Measurements from ENCODE around the gene CSF2RB.

Gene CSF2RB

GRCh38 chr22:36948273-36949225 is 35.1 kb downstream of the CSF2RB start:
- peaks cover 0 to under 1% of the 10 kb centered on the region in 2 donors for H3K27me3 ChIP-seq (ENCODE audit: control insufficient read depth in 1 of 2, insufficient read depth in 2 of 2, low read length in 2 of 2)
- no peak overlapping the region for H3K27ac ChIP-seq (ENCODE audit: low read depth, low read length)

GRCh38 chr22:36950797-36951590 is 37.6 kb downstream of the CSF2RB start:
- H3K4me1 ChIP-seq (ENCODE audit: control insufficient read depth in 1 of 2, insufficient read depth in 2 of 2, low read length in 2 of 2) = no peaks in the 10 kb centered on the region
- H3K27me3 ChIP-seq (ENCODE audit: control insufficient read depth in 1 of 2, insufficient read depth in 2 of 2, low read length in 2 of 2) = no peaks in the 10 kb centered on the region
- no peak overlapping the region for H3K9ac ChIP-seq (ENCODE audit: low read depth in 1 of 2, low read length in 2 of 2)

More at GRCh38 chr22:36948273-36949225, 35.1 kb downstream of the CSF2RB start:
- Histone ChIP-seq H3K9ac (ENCODE audit: low read depth in 1 of 2, low read length in 2 of 2) (no peak overlapping the region), H3K36me3 (ENCODE audit: control insufficient read depth in 1 of 2, insufficient read depth in 2 of 2, low read length in 2 of 2) (no peaks in the 10 kb centered on the region), H3K4me1 (ENCODE audit: control insufficient read depth in 1 of 2, insufficient read depth in 2 of 2, low read length in 2 of 2) (no peaks in the 10 kb centered on the region), H3K4me3 (ENCODE audit: low read depth in 1 of 2, low read length in 2 of 2) (no peak overlapping the region), H3K9me3 (ENCODE audit: control insufficient read depth in 1 of 2, low read length in 2 of 2) (no peaks in the 10 kb centered on the region)

GRCh38 chr22:36951746-36952145 is 38.3 kb downstream of the CSF2RB start:
- H3K36me3 ChIP-seq (ENCODE audit: control insufficient read depth in 1 of 2, insufficient read depth in 2 of 2, low read length in 2 of 2) = no peaks in the 10 kb centered on the region
- H3K27ac ChIP-seq (ENCODE audit: low read depth, low read length) = no peak overlapping the region
- H3K27me3 ChIP-seq (ENCODE audit: control insufficient read depth in 1 of 2, insufficient read depth in 2 of 2, low read length in 2 of 2) = no peaks in the 10 kb centered on the region
- H3K4me3 ChIP-seq (ENCODE audit: low read depth in 1 of 2, low read length in 2 of 2) = no peak overlapping the region
- no peaks in the 10 kb centered on the region for H3K4me1 ChIP-seq (ENCODE audit: control insufficient read depth in 1 of 2, insufficient read depth in 2 of 2, low read length in 2 of 2)
- H3K9ac ChIP-seq (ENCODE audit: low read depth in 1 of 2, low read length in 2 of 2) = no peak overlapping the region
- H3K9me3 ChIP-seq (ENCODE audit: control insufficient read depth in 1 of 2, low read length in 2 of 2) = no peaks in the 10 kb centered on the region

More at GRCh38 chr22:36950797-36951590, 37.6 kb downstream of the CSF2RB start:
- Histone ChIP-seq H3K9me3 (ENCODE audit: control insufficient read depth in 1 of 2, low read length in 2 of 2) (no peaks in the 10 kb centered on the region), H3K36me3 (ENCODE audit: control insufficient read depth in 1 of 2, insufficient read depth in 2 of 2, low read length in 2 of 2) (no peaks in the 10 kb centered on the region), H3K27ac (ENCODE audit: low read depth, low read length) (no peak overlapping the region), H3K4me3 (ENCODE audit: low read depth in 1 of 2, low read length in 2 of 2) (no peak overlapping the region)

GRCh38 chr22:36953239-36954080 is 40.0 kb downstream of the CSF2RB start:
- H3K27ac ChIP-seq (ENCODE audit: low read depth, low read length) = no peak overlapping the region
- no peaks in the 10 kb centered on the region for H3K36me3 ChIP-seq (ENCODE audit: control insufficient read depth in 1 of 2, insufficient read depth in 2 of 2, low read length in 2 of 2)
- no peaks in the 10 kb centered on the region for H3K4me1 ChIP-seq (ENCODE audit: control insufficient read depth in 1 of 2, insufficient read depth in 2 of 2, low read length in 2 of 2)
- H3K4me3 ChIP-seq (ENCODE audit: low read depth in 1 of 2, low read length in 2 of 2) = no peak overlapping the region
- H3K9ac ChIP-seq (ENCODE audit: low read depth in 1 of 2, low read length in 2 of 2) = no peak overlapping the region
- H3K9me3 ChIP-seq (ENCODE audit: control insufficient read depth in 1 of 2, low read length in 2 of 2) = no peaks in the 10 kb centered on the region
- no peaks in the 10 kb centered on the region for H3K27me3 ChIP-seq (ENCODE audit: control insufficient read depth in 1 of 2, insufficient read depth in 2 of 2, low read length in 2 of 2)

GRCh38 chr22:36954251-36955014 is 41.0 kb downstream of the CSF2RB start:
- H3K9me3 ChIP-seq (ENCODE audit: control insufficient read depth in 1 of 2, low read length in 2 of 2) = no peaks in the 10 kb centered on the region
- no peaks in the 10 kb centered on the region for H3K27me3 ChIP-seq (ENCODE audit: control insufficient read depth in 1 of 2, insufficient read depth in 2 of 2, low read length in 2 of 2)
- H3K4me1 ChIP-seq (ENCODE audit: control insufficient read depth in 1 of 2, insufficient read depth in 2 of 2, low read length in 2 of 2) = no peaks in the 10 kb centered on the region
- H3K4me3 ChIP-seq (ENCODE audit: low read depth in 1 of 2, low read length in 2 of 2) = no peak overlapping the region
- no peak overlapping the region for H3K27ac ChIP-seq (ENCODE audit: low read depth, low read length)
- H3K9ac ChIP-seq (ENCODE audit: low read depth in 1 of 2, low read length in 2 of 2) = no peak overlapping the region
- no peaks in the 10 kb centered on the region for H3K36me3 ChIP-seq (ENCODE audit: control insufficient read depth in 1 of 2, insufficient read depth in 2 of 2, low read length in 2 of 2)

GRCh38 chr22:36955691-36956090 is 42.3 kb downstream of the CSF2RB start:
- Histone ChIP-seq H3K27me3 (ENCODE audit: control insufficient read depth in 1 of 2, insufficient read depth in 2 of 2, low read length in 2 of 2) (no peaks in the 10 kb centered on the region), H3K9me3 (ENCODE audit: control insufficient read depth in 1 of 2, low read length in 2 of 2) (no peaks in the 10 kb centered on the region), H3K9ac (ENCODE audit: low read depth in 1 of 2, low read length in 2 of 2) (no peak overlapping the region), H3K36me3 (ENCODE audit: control insufficient read depth in 1 of 2, insufficient read depth in 2 of 2, low read length in 2 of 2) (no peaks in the 10 kb centered on the region), H3K4me3 (ENCODE audit: low read depth in 1 of 2, low read length in 2 of 2) (no peak overlapping the region), H3K27ac (ENCODE audit: low read depth, low read length) (no peak overlapping the region), H3K4me1 (ENCODE audit: control insufficient read depth in 1 of 2, insufficient read depth in 2 of 2, low read length in 2 of 2) (no peaks in the 10 kb centered on the region)

- Histone ChIP-seq H3K27me3 (ENCODE audit: control insufficient read depth in 1 of 2, insufficient read depth in 2 of 2, low read length in 2 of 2) (no peaks in the 10 kb centered on the region), H3K4me1 (ENCODE audit: control insufficient read depth in 1 of 2, insufficient read depth in 2 of 2, low read length in 2 of 2) (no peaks in the 10 kb centered on the region), H3K9me3 (ENCODE audit: control insufficient read depth in 1 of 2, low read length in 2 of 2) (no peaks in the 10 kb centered on the region), H3K27ac (ENCODE audit: low read depth, low read length) (no peak overlapping the region), H3K9ac (ENCODE audit: low read depth in 1 of 2, low read length in 2 of 2) (no peak overlapping the region), H3K4me3 (ENCODE audit: low read depth in 1 of 2, low read length in 2 of 2) (no peak overlapping the region), H3K36me3 (ENCODE audit: control insufficient read depth in 1 of 2, insufficient read depth in 2 of 2, low read length in 2 of 2) (no peaks in the 10 kb centered on the region)
These were observed 44.9 kb downstream of the CSF2RB start for GRCh38 chr22:36958366-36958765.

- Histone ChIP-seq H3K9ac (ENCODE audit: low read depth in 1 of 2, low read length in 2 of 2) (no peak overlapping the region), H3K27ac (ENCODE audit: low read depth, low read length) (no peak overlapping the region), H3K4me3 (ENCODE audit: low read depth in 1 of 2, low read length in 2 of 2) (no peak overlapping the region), H3K27me3 (ENCODE audit: control insufficient read depth in 1 of 2, insufficient read depth in 2 of 2, low read length in 2 of 2) (no peaks in the 10 kb centered on the region), H3K4me1 (ENCODE audit: control insufficient read depth in 1 of 2, insufficient read depth in 2 of 2, low read length in 2 of 2) (no peaks in the 10 kb centered on the region), H3K36me3 (ENCODE audit: control insufficient read depth in 1 of 2, insufficient read depth in 2 of 2, low read length in 2 of 2) (no peaks in the 10 kb centered on the region), H3K9me3 (ENCODE audit: control insufficient read depth in 1 of 2, low read length in 2 of 2) (no peaks in the 10 kb centered on the region)
These were observed 48.2 kb downstream of the CSF2RB start for GRCh38 chr22:36961626-36962025.

- Histone ChIP-seq H3K27ac (ENCODE audit: low read depth, low read length) (no peak overlapping the region), H3K4me1 (ENCODE audit: control insufficient read depth in 1 of 2, insufficient read depth in 2 of 2, low read length in 2 of 2) (no peaks in the 10 kb centered on the region), H3K9ac (ENCODE audit: low read depth in 1 of 2, low read length in 2 of 2) (no peak overlapping the region), H3K27me3 (ENCODE audit: control insufficient read depth in 1 of 2, insufficient read depth in 2 of 2, low read length in 2 of 2) (no peaks in the 10 kb centered on the region), H3K4me3 (ENCODE audit: low read depth in 1 of 2, low read length in 2 of 2) (no peak overlapping the region), H3K36me3 (ENCODE audit: control insufficient read depth in 1 of 2, insufficient read depth in 2 of 2, low read length in 2 of 2) (no peaks in the 10 kb centered on the region), H3K9me3 (ENCODE audit: control insufficient read depth in 1 of 2, low read length in 2 of 2) (no peaks in the 10 kb centered on the region)
These were observed 49.9 kb downstream of the CSF2RB start for GRCh38 chr22:36963302-36963701.

Data from duodenal mucosa (tissue), 2 donors.